Breast epithelium (tissue), 3 donors: ENCODE measurements around the gene PDHX.

Experiments used
- POLR2A ChIP-seq: fragments of 450-650 bp; IDR thresholded peaks from one replicate; pipeline ENCODE4 v1.6.1; 2016; ENCODE audit warnings: antibody characterized with exemption, mild to moderate bottlenecking, moderate library complexity
- TF ChIP-seq, protein P1 (sequence below), 3 donors: fragments of 450-650 bp; IDR thresholded peaks; one replicate each; pipeline ENCODE4 v1.5.1; 2016 to 2017; ENCODE audit warnings: antibody characterized with exemption in 3 of 3, mild to moderate bottlenecking in 3 of 3, moderate library complexity in 3 of 3

DNA sequence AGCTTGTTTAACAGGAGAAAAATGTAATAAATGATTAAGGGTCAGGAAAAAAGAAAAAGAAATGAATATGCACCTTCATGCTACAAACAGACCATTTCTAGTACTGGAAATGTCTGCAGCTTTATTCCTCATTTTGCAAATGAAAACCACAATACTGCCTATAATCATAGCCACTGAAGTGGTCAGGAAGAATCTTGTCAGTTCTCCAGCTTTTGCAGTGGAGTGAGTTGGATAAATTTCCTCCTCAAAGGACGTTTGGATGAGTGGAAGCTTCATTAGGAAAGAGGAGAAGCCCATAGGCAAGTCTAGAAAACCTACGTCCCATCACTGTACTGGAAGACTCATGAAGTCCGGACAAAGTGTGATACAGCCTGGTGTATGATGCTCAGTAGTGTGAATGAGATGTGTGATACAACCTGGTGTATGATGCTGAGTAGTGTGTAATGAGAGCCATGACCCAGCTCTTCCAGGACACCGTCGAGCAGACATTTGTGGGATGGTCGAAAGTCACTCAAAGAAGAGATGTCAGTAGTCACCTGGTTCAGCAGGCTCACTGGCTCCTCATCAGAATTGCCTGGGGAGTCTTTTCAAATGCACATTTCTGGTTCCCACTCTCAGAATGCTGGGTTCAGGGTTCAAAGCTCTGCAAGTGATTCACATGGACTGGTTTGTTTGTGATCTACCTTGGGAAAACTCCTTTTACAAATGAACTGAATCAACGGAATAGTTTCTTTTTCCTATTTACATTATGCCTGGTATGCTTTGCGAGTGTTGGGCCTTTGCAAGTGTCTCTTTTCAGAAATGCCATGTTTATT is 101.3 kb downstream of the PDHX start:
- TF ChIP-seq, protein P1, sequence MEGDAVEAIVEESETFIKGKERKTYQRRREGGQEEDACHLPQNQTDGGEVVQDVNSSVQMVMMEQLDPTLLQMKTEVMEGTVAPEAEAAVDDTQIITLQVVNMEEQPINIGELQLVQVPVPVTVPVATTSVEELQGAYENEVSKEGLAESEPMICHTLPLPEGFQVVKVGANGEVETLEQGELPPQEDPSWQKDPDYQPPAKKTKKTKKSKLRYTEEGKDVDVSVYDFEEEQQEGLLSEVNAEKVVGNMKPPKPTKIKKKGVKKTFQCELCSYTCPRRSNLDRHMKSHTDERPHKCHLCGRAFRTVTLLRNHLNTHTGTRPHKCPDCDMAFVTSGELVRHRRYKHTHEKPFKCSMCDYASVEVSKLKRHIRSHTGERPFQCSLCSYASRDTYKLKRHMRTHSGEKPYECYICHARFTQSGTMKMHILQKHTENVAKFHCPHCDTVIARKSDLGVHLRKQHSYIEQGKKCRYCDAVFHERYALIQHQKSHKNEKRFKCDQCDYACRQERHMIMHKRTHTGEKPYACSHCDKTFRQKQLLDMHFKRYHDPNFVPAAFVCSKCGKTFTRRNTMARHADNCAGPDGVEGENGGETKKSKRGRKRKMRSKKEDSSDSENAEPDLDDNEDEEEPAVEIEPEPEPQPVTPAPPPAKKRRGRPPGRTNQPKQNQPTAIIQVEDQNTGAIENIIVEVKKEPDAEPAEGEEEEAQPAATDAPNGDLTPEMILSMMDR (IDR thresholded peaks at IDR 0.05): no peak
- no peak for TF ChIP-seq POLR2A
